Psoas muscle (tissue), 8 donors: ENCODE measurements around the gene LIN7B. TPM values are rescaled to one million over a fixed set of nuclear protein-coding genes. Genes with fewer than 3 reads are reported as not detected.

ENCODE experiments used
- ATAC-seq, 4 donors: fragments of 200-7000 bp; cut with Tn5 transposase; one replicate each; pipeline ENCODE4 v1.9.1; 2020; ENCODE audit warnings: moderate library complexity in 3 of 4, mild to moderate bottlenecking in 2 of 4
- DNase-seq, 2 donors: peaks; one replicate each; pipeline ENCODE4 v3.0.0-alpha.2; 2020
- H3K27ac ChIP-seq: fragments of 200-600 bp; one replicate; pipeline ENCODE4 v1.8.0; 2022
- H3K27me3 ChIP-seq, 3 donors: fragments of 200-600 bp in 1 of 3; one replicate each; pipeline versions ENCODE4 v1.6.1 to v1.8.0; 2013 to 2022; ENCODE audit warnings: low read length in 2 of 3, mild to moderate bottlenecking in 2 of 3, moderate library complexity in 1 of 3; ENCODE audit not compliant: insufficient read depth in 3 of 3
- H3K36me3 ChIP-seq, 2 donors: fragments of 200-600 bp in 1 of 2; one replicate each; pipeline versions ENCODE4 v1.6.1 to v1.8.0; 2013 to 2022; ENCODE audit warnings: low read depth in 1 of 2, mild to moderate bottlenecking in 1 of 2, moderate library complexity in 1 of 2; ENCODE audit not compliant: insufficient read depth in 1 of 2
- H3K4me1 ChIP-seq: fragments of 200-600 bp; one replicate; pipeline ENCODE4 v1.8.0; 2022
- H3K4me3 ChIP-seq: fragments of 200-600 bp; one replicate; pipeline ENCODE4 v1.8.0; 2022; ENCODE audit warnings: mild to moderate bottlenecking
- H3K9me3 ChIP-seq: fragments of 200-600 bp; one replicate; pipeline ENCODE4 v1.8.0; 2022
- WGBS, 3 donors: extraction: QIAGEN DNeasy Blood & Tissue Kit; methylation state at CpG; one replicate each; pipeline versions ENCODE4 v1.1.6 to v1.1.7; 2013; 5-methylcytosine and 5-hydroxymethylcytosine counted together
- intact Hi-C, 2 donors: fragments of 100-400 bp; cut with DNase I; formaldehyde crosslinking; loops; one replicate each; pipeline versions ENCODE4 v1.11.0 to v1.14.2; 2022
- polyA plus RNA-seq, 3 donors: library from polyadenylated mRNA; stranded (reverse); fragments of 200-250 nt; gene quantifications; one replicate each; pipeline ENCODE4 v1.2.3, GENCODE V29; 2013
- total RNA-seq, 4 donors: library from RNA; stranded (reverse); fragmentation: NEBNext Ultra II Directional in 2 of 4; extraction: Animal tissue kit (Norgen Biotek cat#: 25700) in 2 of 4; gene quantifications; one replicate each; pipeline versions ENCODE4 v1.2.1 to v1.2.4, GENCODE V29; 2021 to 2023
- TF ChIP-seq, protein P1 (sequence below): fragments of 200-600 bp; IDR thresholded peaks from one replicate; pipeline ENCODE4 v1.8.0; 2022; ENCODE audit warnings: antibody characterized with exemption
- donor health status: healthy with polysubstance abuse.
- donor health status: DM: no; HTN: no; CAD: no; lungs with moderate emphysema.
- donor health status: Bipolar disorder and iron deficiency.
- donor health status: healthy.
- donor health status: DM: yes; HTN: yes; CAD: no.
- donor health status: DM: no; HTN: no; CAD: no.
- donor health status: DM: no; HTN: no; CAD: no.
- donor health status: DM: yes; HTN: yes; CAD: no.

LIN7B gene
- total and polyA plus RNA-seq, 7 donors = 11.8 to 27.9 (median 17.0) TPM

GRCh38 chr19:49150944-49151243 is 36.7 kb downstream of the LIN7B start:
- no peak for DNase-seq
- ATAC-seq = no peak
- Histone ChIP-seq H3K4me1 (peaks cover 25% of the 10 kb centered on the region), H3K4me3 (peak overlapping the region; percentile 77), H3K36me3 (no peaks in the 10 kb centered on the region), H3K27ac (peak overlapping the region; percentile 99), H3K27me3 (no peaks in the 10 kb centered on the region), H3K9me3 (no peaks in the 10 kb centered on the region)
- TF ChIP-seq, protein P1, sequence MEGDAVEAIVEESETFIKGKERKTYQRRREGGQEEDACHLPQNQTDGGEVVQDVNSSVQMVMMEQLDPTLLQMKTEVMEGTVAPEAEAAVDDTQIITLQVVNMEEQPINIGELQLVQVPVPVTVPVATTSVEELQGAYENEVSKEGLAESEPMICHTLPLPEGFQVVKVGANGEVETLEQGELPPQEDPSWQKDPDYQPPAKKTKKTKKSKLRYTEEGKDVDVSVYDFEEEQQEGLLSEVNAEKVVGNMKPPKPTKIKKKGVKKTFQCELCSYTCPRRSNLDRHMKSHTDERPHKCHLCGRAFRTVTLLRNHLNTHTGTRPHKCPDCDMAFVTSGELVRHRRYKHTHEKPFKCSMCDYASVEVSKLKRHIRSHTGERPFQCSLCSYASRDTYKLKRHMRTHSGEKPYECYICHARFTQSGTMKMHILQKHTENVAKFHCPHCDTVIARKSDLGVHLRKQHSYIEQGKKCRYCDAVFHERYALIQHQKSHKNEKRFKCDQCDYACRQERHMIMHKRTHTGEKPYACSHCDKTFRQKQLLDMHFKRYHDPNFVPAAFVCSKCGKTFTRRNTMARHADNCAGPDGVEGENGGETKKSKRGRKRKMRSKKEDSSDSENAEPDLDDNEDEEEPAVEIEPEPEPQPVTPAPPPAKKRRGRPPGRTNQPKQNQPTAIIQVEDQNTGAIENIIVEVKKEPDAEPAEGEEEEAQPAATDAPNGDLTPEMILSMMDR = no peak
- WGBS, 3 donors = 8 to 9% (median 8%) methylated on average over 12 to 16 of the region's 16 CpGs
- intact Hi-C loops = loop anchor here (5.0 to 10.0 kb wide), 2 partner anchors 34 to 156 kb away; partner anchors contain the start of genes C19orf73 (in 2 of the 2), PPFIA3 (in 2 of the 2), GYS1 (in 1 of the 2) and RUVBL2 (in 1 of the 2)

DNA sequence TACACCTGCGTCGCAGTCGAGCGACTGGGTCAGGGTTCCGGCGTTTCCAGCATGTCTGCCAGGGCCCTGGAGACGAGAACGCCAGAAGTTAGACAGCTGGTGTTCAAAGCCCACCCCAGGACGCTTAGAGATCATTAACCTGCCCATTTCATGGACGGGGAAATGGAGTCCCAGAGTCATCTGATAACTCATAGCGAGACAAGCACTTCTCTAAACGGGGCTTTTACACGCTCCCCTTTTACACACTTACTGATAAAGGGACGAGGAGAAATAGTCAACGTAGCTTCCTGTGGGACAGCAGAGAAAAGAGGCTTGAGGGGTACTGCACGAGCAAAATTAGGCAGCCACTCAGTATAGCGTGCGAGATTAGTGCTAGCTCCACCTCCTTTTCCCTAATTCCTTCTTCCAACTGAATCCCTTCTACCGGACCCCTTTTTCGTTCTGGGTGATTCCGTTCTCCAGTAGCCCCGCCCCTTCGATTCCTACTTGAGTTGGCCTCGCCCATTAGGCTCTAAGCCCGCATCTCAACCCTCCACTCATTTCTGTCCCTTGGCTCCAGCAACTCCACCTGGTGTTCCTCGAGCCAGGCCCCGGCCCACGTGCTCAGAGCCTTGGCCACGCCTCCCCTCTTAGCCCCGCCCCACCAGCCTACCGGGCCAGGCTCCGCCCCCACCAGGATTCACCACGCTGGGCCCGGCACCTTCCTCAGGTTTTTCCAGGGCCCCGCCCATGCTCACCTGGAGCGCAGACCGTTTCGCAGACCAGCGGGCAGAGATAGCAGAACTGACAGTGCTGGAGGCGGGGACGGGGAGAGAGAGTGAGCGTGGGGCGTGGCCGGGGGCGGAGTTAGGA is 37.3 kb downstream of the LIN7B start:
- Histone ChIP-seq H3K9me3 (no peaks in the 10 kb centered on the region), H3K36me3 (no peaks in the 10 kb centered on the region), H3K27me3 (no peaks in the 10 kb centered on the region), H3K4me1 (peaks cover 21% of the 10 kb centered on the region), H3K4me3 (peak overlapping the region; percentile 77), H3K27ac (peak overlapping the region; percentile 99)
- ATAC-seq (peak; percentile 38 to 55 (median 54)), DNase-seq (peak; percentile 80 to 93)
- TF ChIP-seq, protein P1 = no peak
- 7 to 12% (median 8%) methylated on average over 45 of the region's 45 CpGs for WGBS, 3 donors
- intact Hi-C loops = loop anchor here (5.0 to 10.0 kb wide), 2 partner anchors 34 to 157 kb away; partner anchors contain the start of genes C19orf73 (in 2 of the 2), PPFIA3 (in 2 of the 2), GYS1 (in 1 of the 2) and RUVBL2 (in 1 of the 2)

DNA sequence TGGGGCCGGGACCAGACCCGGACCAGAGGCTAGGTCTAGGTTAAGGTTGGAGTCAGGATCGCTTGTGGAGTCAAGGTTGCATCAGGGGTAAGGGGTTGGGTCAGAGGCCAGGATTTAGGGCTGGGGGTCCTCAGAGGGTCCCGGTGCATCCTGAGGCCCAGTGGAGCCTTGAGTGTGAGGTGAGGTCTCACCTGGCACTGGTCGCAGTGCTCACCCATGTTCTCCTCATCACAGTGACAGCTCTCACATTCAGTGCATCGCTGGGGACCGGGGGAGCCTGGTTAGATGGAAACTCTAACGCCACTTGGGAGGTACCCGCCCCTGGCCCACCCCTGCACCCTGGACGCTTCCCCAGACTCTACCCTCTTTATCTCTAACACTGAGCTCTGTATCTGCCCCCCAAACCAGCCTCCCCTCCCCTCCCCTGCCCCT is 38.0 kb downstream of the LIN7B start:
- Histone ChIP-seq H3K4me3 (peak overlapping the region; percentile 77), H3K27me3 (no peaks in the 10 kb centered on the region), H3K27ac (peak overlapping the region; percentile 99), H3K36me3 (no peaks in the 10 kb centered on the region), H3K9me3 (no peaks in the 10 kb centered on the region), H3K4me1 (peaks cover 21% of the 10 kb centered on the region)
- TF ChIP-seq, protein P1 = no peak
- ATAC-seq (no peak), DNase-seq (no peak)
- intact Hi-C loops = loop anchor here (5.0 to 10.0 kb wide), 2 partner anchors 35 to 157 kb away; partner anchors contain the start of genes C19orf73 (in 2 of the 2), PPFIA3 (in 2 of the 2), GYS1 (in 1 of the 2) and RUVBL2 (in 1 of the 2)
- WGBS, 3 donors = 20 to 22% (median 20%) methylated on average over 9 to 10 of the region's 10 CpGs

- H3K36me3 ChIP-seq = no peaks in the 10 kb centered on the region
Measured at GRCh38 chr19:49153167-49153809, 39.1 kb downstream of the LIN7B start.

More at GRCh38 chr19:49153167-49153809, 39.1 kb downstream of the LIN7B start:
- Histone ChIP-seq H3K4me3 (peak overlapping the region; percentile 77), H3K27me3 (no peaks in the 10 kb centered on the region), H3K9me3 (no peaks in the 10 kb centered on the region), H3K4me1 (peaks cover 22% of the 10 kb centered on the region), H3K27ac (peak overlapping the region; percentile 99)
- TF ChIP-seq, protein P1 = no peak
- WGBS, 3 donors = 47 to 86% (median 55%) methylated on average over 8 to 10 of the region's 10 CpGs
- ATAC-seq (no peak), DNase-seq (no peak)
- intact Hi-C loops = loop anchor here (5.0 to 10.0 kb wide), 2 partner anchors 36 to 158 kb away; partner anchors contain the start of genes C19orf73 (in 2 of the 2), PPFIA3 (in 2 of the 2), GYS1 (in 1 of the 2) and RUVBL2 (in 1 of the 2)
